ENCODE results near the gene MAGI2.

MAGI2 gene

GRCh38 chr7:79272938-79273337 lies 180.5 kb downstream of the MAGI2 start:
- no peaks in the 10 kb centered on the region for H3K27me3 Mint-ChIP-seq
- no peaks in the 10 kb centered on the region for H3K4me1 Mint-ChIP-seq (ENCODE audit: low read depth)
- H3K27ac Mint-ChIP-seq = no peak overlapping the region
- H3K9me3 Mint-ChIP-seq = no peaks in the 10 kb centered on the region
- intact Hi-C loops (cut with micrococcal nuclease) = no loop called here
- H3K4me3 Mint-ChIP-seq = no peak overlapping the region
- no peaks in the 10 kb centered on the region for H3K36me3 Mint-ChIP-seq (ENCODE audit: low read depth)

- H3K4me3 Mint-ChIP-seq = no peak overlapping the region
- no peaks in the 10 kb centered on the region for H3K4me1 Mint-ChIP-seq (ENCODE audit: low read depth)
- no peaks in the 10 kb centered on the region for H3K9me3 Mint-ChIP-seq
- intact Hi-C loops (cut with micrococcal nuclease) = no loop called here
- H3K36me3 Mint-ChIP-seq (ENCODE audit: low read depth) = no peaks in the 10 kb centered on the region
- no peaks in the 10 kb centered on the region for H3K27me3 Mint-ChIP-seq
- H3K27ac Mint-ChIP-seq = no peak overlapping the region
Measured at GRCh38 chr7:79272066-79272669, 181.3 kb downstream of the MAGI2 start.

- H3K4me1 Mint-ChIP-seq (ENCODE audit: low read depth) = no peaks in the 10 kb centered on the region
- H3K4me3 Mint-ChIP-seq = no peak overlapping the region
- no peaks in the 10 kb centered on the region for H3K9me3 Mint-ChIP-seq
- no peaks in the 10 kb centered on the region for H3K27me3 Mint-ChIP-seq
- no peaks in the 10 kb centered on the region for H3K36me3 Mint-ChIP-seq (ENCODE audit: low read depth)
- intact Hi-C loops (cut with micrococcal nuclease) = no loop called here
- H3K27ac Mint-ChIP-seq = no peak overlapping the region
Measured at GRCh38 chr7:79268730-79269129, 184.7 kb downstream of the MAGI2 start.

GRCh38 chr7:79258826-79259225 lies 194.6 kb downstream of the MAGI2 start:
- Mint-ChIP-seq H3K27ac (no peak overlapping the region), H3K36me3 (ENCODE audit: low read depth) (no peaks in the 10 kb centered on the region), H3K27me3 (no peaks in the 10 kb centered on the region), H3K4me3 (no peak overlapping the region), H3K9me3 (no peaks in the 10 kb centered on the region), H3K4me1 (ENCODE audit: low read depth) (no peaks in the 10 kb centered on the region)
- intact Hi-C loops (cut with micrococcal nuclease) = no loop called here

- Mint-ChIP-seq H3K36me3 (ENCODE audit: low read depth) (no peaks in the 10 kb centered on the region), H3K9me3 (no peaks in the 10 kb centered on the region), H3K4me1 (ENCODE audit: low read depth) (no peaks in the 10 kb centered on the region), H3K4me3 (no peak overlapping the region), H3K27me3 (no peaks in the 10 kb centered on the region), H3K27ac (no peak overlapping the region)
- intact Hi-C loops (cut with micrococcal nuclease) = no loop called here
Measured at GRCh38 chr7:79257959-79258358, 195.5 kb downstream of the MAGI2 start.

GRCh38 chr7:79245623-79246249 lies 207.7 kb downstream of the MAGI2 start:
- Mint-ChIP-seq H3K9me3 (no peaks in the 10 kb centered on the region), H3K36me3 (ENCODE audit: low read depth) (no peaks in the 10 kb centered on the region), H3K27me3 (no peaks in the 10 kb centered on the region), H3K4me1 (ENCODE audit: low read depth) (no peaks in the 10 kb centered on the region), H3K27ac (no peak overlapping the region), H3K4me3 (no peak overlapping the region)
- intact Hi-C loops (cut with micrococcal nuclease) = no loop called here

- Mint-ChIP-seq H3K27me3 (no peaks in the 10 kb centered on the region), H3K9me3 (no peaks in the 10 kb centered on the region), H3K4me3 (no peak overlapping the region), H3K36me3 (ENCODE audit: low read depth) (no peaks in the 10 kb centered on the region), H3K27ac (no peak overlapping the region), H3K4me1 (ENCODE audit: low read depth) (no peaks in the 10 kb centered on the region)
- intact Hi-C loops (cut with micrococcal nuclease) = no loop called here
Measured at GRCh38 chr7:79244482-79244881, 209.0 kb downstream of the MAGI2 start.

GRCh38 chr7:79241288-79242060 lies 212.0 kb downstream of the MAGI2 start:
- intact Hi-C loops (cut with micrococcal nuclease) = no loop called here

GRCh38 chr7:79240413-79240812 lies 213.1 kb downstream of the MAGI2 start:
- Mint-ChIP-seq H3K27me3 (no peaks in the 10 kb centered on the region), H3K4me1 (ENCODE audit: low read depth) (no peaks in the 10 kb centered on the region), H3K9me3 (peaks cover 11% of the 10 kb centered on the region), H3K36me3 (ENCODE audit: low read depth) (no peaks in the 10 kb centered on the region), H3K27ac (no peak overlapping the region), H3K4me3 (no peak overlapping the region)
- intact Hi-C loops (cut with micrococcal nuclease) = no loop called here

More at GRCh38 chr7:79241288-79242060, 212.0 kb downstream of the MAGI2 start:
- Mint-ChIP-seq H3K36me3 (ENCODE audit: low read depth) (no peaks in the 10 kb centered on the region), H3K4me3 (no peak overlapping the region), H3K27ac (no peak overlapping the region), H3K27me3 (no peaks in the 10 kb centered on the region), H3K4me1 (ENCODE audit: low read depth) (no peaks in the 10 kb centered on the region), H3K9me3 (peaks cover under 1% of the 10 kb centered on the region)

- Mint-ChIP-seq H3K27ac (no peak overlapping the region), H3K36me3 (ENCODE audit: low read depth) (no peaks in the 10 kb centered on the region), H3K9me3 (peaks cover 12% of the 10 kb centered on the region), H3K27me3 (no peaks in the 10 kb centered on the region), H3K4me1 (ENCODE audit: low read depth) (no peaks in the 10 kb centered on the region), H3K4me3 (no peak overlapping the region)
- intact Hi-C loops (cut with micrococcal nuclease) = no loop called here
Measured at GRCh38 chr7:79236352-79237028, 217.0 kb downstream of the MAGI2 start.

- H3K4me3 Mint-ChIP-seq = no peak overlapping the region
- H3K36me3 Mint-ChIP-seq (ENCODE audit: low read depth) = no peaks in the 10 kb centered on the region
- H3K4me1 Mint-ChIP-seq (ENCODE audit: low read depth) = no peaks in the 10 kb centered on the region
- H3K27me3 Mint-ChIP-seq = no peaks in the 10 kb centered on the region
- H3K9me3 Mint-ChIP-seq = no peaks in the 10 kb centered on the region
- intact Hi-C loops (cut with micrococcal nuclease) = no loop called here
- H3K27ac Mint-ChIP-seq = no peak overlapping the region
Measured at GRCh38 chr7:79227044-79227443, 226.4 kb downstream of the MAGI2 start.

- Mint-ChIP-seq H3K4me1 (ENCODE audit: low read depth) (no peaks in the 10 kb centered on the region), H3K9me3 (no peaks in the 10 kb centered on the region)
Measured at GRCh38 chr7:79221211-79221610, 232.3 kb downstream of the MAGI2 start.

GRCh38 chr7:79217976-79218626 lies 235.4 kb downstream of the MAGI2 start:
- intact Hi-C loops (cut with micrococcal nuclease) = loop anchor here (10.0 kb wide), 1 partner anchor 63 kb away; no protein-coding TSS in a partner anchor
- H3K9me3 Mint-ChIP-seq = no peaks in the 10 kb centered on the region
- no peak overlapping the region for H3K27ac Mint-ChIP-seq

More at GRCh38 chr7:79221211-79221610, 232.3 kb downstream of the MAGI2 start:
- Mint-ChIP-seq H3K27me3 (no peaks in the 10 kb centered on the region), H3K36me3 (ENCODE audit: low read depth) (no peaks in the 10 kb centered on the region), H3K4me3 (no peak overlapping the region), H3K27ac (no peak overlapping the region)
- intact Hi-C loops (cut with micrococcal nuclease) = no loop called here

More at GRCh38 chr7:79217976-79218626, 235.4 kb downstream of the MAGI2 start:
- Mint-ChIP-seq H3K4me1 (ENCODE audit: low read depth) (no peaks in the 10 kb centered on the region), H3K36me3 (ENCODE audit: low read depth) (no peaks in the 10 kb centered on the region), H3K27me3 (no peaks in the 10 kb centered on the region), H3K4me3 (no peak overlapping the region)
